Activated CD8-positive, alpha-beta memory T cell treated with anti-CD3 and anti-CD28 coated beads for 24 hours (primary cell): ENCODE data around the gene RPP30.
"Not testable (repeated sequence)": the region's sequence is repeated elsewhere in the genome, so short reads cannot be mapped to it uniquely, and the experiment has no call there.

Experiments used
- DNase-seq: peaks from one replicate; pipeline ENCODE4 v3.0.0-alpha.2; 2020

RPP30 gene

GRCh38 chr10:90917968-90918318, 46.2 kb downstream of the RPP30 start:
- no peak for DNase-seq

GRCh38 chr10:90919683-90920574, 48.2 kb downstream of the RPP30 start:
- DNase-seq, result no peak

- no peak for DNase-seq
These were observed 49.4 kb downstream of the RPP30 start, which contains the start of gene ANKRD1 for GRCh38 chr10:90920986-90921666. TSS of gene ANKRD1 (minus strand) at chr10:90921087. CDS start at chr10:90921027, 60 bp downstream.

GRCh38 chr10:90921906-90922305, 50.1 kb downstream of the RPP30 start:
- no peak for DNase-seq

- DNase-seq, result no peak
These were observed 51.4 kb downstream of the RPP30 start for GRCh38 chr10:90923111-90923731.

GRCh38 chr10:90924552-90924951, 52.8 kb downstream of the RPP30 start:
- no peak for DNase-seq

- DNase-seq, result no peak
These were observed 53.6 kb downstream of the RPP30 start for GRCh38 chr10:90925079-90926029.

- DNase-seq, result no peak
These were observed 55.5 kb downstream of the RPP30 start for GRCh38 chr10:90927293-90927692.

- no peak for DNase-seq
These were observed 57.4 kb downstream of the RPP30 start for GRCh38 chr10:90929179-90929578.

GRCh38 chr10:90930070-90930837, 58.5 kb downstream of the RPP30 start:
- DNase-seq, result no peak

GRCh38 chr10:90930971-90931871, 59.4 kb downstream of the RPP30 start:
- no peak for DNase-seq

- DNase-seq, result no peak
These were observed 64.0 kb downstream of the RPP30 start for GRCh38 chr10:90935581-90936275.

GRCh38 chr10:90936276-90936659, 64.5 kb downstream of the RPP30 start:
- DNase-seq, result no peak

GRCh38 chr10:90937645-90938258, 66.0 kb downstream of the RPP30 start:
- no peak for DNase-seq

- no peak for DNase-seq
These were observed 67.3 kb downstream of the RPP30 start for GRCh38 chr10:90939116-90939515.

- DNase-seq, result no peak
These were observed 67.9 kb downstream of the RPP30 start for GRCh38 chr10:90939648-90940047.

- DNase-seq, result not testable (repeated sequence)
These were observed 71.2 kb downstream of the RPP30 start for GRCh38 chr10:90942980-90943379.

GRCh38 chr10:90944749-90945148, 73.0 kb downstream of the RPP30 start:
- no peak for DNase-seq

- DNase-seq, result no peak
These were observed 73.8 kb downstream of the RPP30 start for GRCh38 chr10:90945491-90946070.
